ENCODE results near the gene IFT122. TPM values are rescaled to one million over a fixed set of nuclear protein-coding genes. Genes with fewer than 3 reads are reported as not detected.

IFT122 gene
- total RNA-seq, 1 donor from 2014 or later = 42.3 TPM

GRCh38 chr3:129415830-129416229, 24.2 kb upstream of the IFT122 start:
- H3K27ac ChIP-seq (ENCODE audit: low read depth, low read length) = no peak overlapping the region

GRCh38 chr3:129416415-129416814, 23.6 kb upstream of the IFT122 start:
- no peaks in the 10 kb centered on the region for H3K36me3 ChIP-seq (ENCODE audit: control insufficient read depth in 3 of 3, insufficient read depth in 3 of 3, low read length in 3 of 3)
- peaks cover 0 to 2% (median 0%) of the 10 kb centered on the region in 3 donors for H3K4me1 ChIP-seq (ENCODE audit: control insufficient read depth in 3 of 3, insufficient read depth in 3 of 3, low read length in 3 of 3)
- no peaks in the 10 kb centered on the region for H3K27me3 ChIP-seq (ENCODE audit: control insufficient read depth in 3 of 3, insufficient read depth in 3 of 3, low read length in 3 of 3)
- no peak overlapping the region for H3K27ac ChIP-seq (ENCODE audit: low read depth, low read length)
- no peak overlapping the region for H3K9ac ChIP-seq (ENCODE audit: low read depth in 1 of 3, low read length in 3 of 3)
- H3K9me3 ChIP-seq (ENCODE audit: control insufficient read depth in 3 of 3, low read length in 3 of 3) = no peaks in the 10 kb centered on the region
- H3K4me3 ChIP-seq (ENCODE audit: low read length in 3 of 3) = no peak overlapping the region

More at GRCh38 chr3:129415830-129416229, 24.2 kb upstream of the IFT122 start:
- Histone ChIP-seq H3K9ac (ENCODE audit: low read depth in 1 of 3, low read length in 3 of 3) (no peak overlapping the region), H3K4me1 (ENCODE audit: control insufficient read depth in 3 of 3, insufficient read depth in 3 of 3, low read length in 3 of 3) (peaks cover 0 to 2% (median 0%) of the 10 kb centered on the region in 3 donors), H3K9me3 (ENCODE audit: control insufficient read depth in 3 of 3, low read length in 3 of 3) (no peaks in the 10 kb centered on the region), H3K36me3 (ENCODE audit: control insufficient read depth in 3 of 3, insufficient read depth in 3 of 3, low read length in 3 of 3) (no peaks in the 10 kb centered on the region), H3K27me3 (ENCODE audit: control insufficient read depth in 3 of 3, insufficient read depth in 3 of 3, low read length in 3 of 3) (no peaks in the 10 kb centered on the region), H3K4me3 (ENCODE audit: low read length in 3 of 3) (no peak overlapping the region)

- Histone ChIP-seq H3K27me3 (ENCODE audit: control insufficient read depth in 3 of 3, insufficient read depth in 3 of 3, low read length in 3 of 3) (no peaks in the 10 kb centered on the region), H3K9ac (ENCODE audit: low read depth in 1 of 3, low read length in 3 of 3) (no peak overlapping the region), H3K4me3 (ENCODE audit: low read length in 3 of 3) (no peak overlapping the region), H3K27ac (ENCODE audit: low read depth, low read length) (no peak overlapping the region), H3K9me3 (ENCODE audit: control insufficient read depth in 3 of 3, low read length in 3 of 3) (no peaks in the 10 kb centered on the region), H3K36me3 (ENCODE audit: control insufficient read depth in 3 of 3, insufficient read depth in 3 of 3, low read length in 3 of 3) (no peaks in the 10 kb centered on the region), H3K4me1 (ENCODE audit: control insufficient read depth in 3 of 3, insufficient read depth in 3 of 3, low read length in 3 of 3) (peaks cover 0 to 2% (median 0%) of the 10 kb centered on the region in 3 donors)
Observed at GRCh38 chr3:129417326-129417725, 22.7 kb upstream of the IFT122 start.

- H3K4me1 ChIP-seq (ENCODE audit: control insufficient read depth in 3 of 3, insufficient read depth in 3 of 3, low read length in 3 of 3) = peaks cover 0 to 2% (median 0%) of the 10 kb centered on the region in 3 donors
- H3K9me3 ChIP-seq (ENCODE audit: control insufficient read depth in 3 of 3, low read length in 3 of 3) = no peaks in the 10 kb centered on the region
- H3K36me3 ChIP-seq (ENCODE audit: control insufficient read depth in 3 of 3, insufficient read depth in 3 of 3, low read length in 3 of 3) = no peaks in the 10 kb centered on the region
- H3K27me3 ChIP-seq (ENCODE audit: control insufficient read depth in 3 of 3, insufficient read depth in 3 of 3, low read length in 3 of 3) = no peaks in the 10 kb centered on the region
- no peak overlapping the region for H3K27ac ChIP-seq (ENCODE audit: low read depth, low read length)
- no peak overlapping the region for H3K4me3 ChIP-seq (ENCODE audit: low read length in 3 of 3)
- H3K9ac ChIP-seq (ENCODE audit: low read depth in 1 of 3, low read length in 3 of 3) = no peak overlapping the region
Observed at GRCh38 chr3:129418041-129418973, 21.7 kb upstream of the IFT122 start.

- Histone ChIP-seq H3K27ac (ENCODE audit: low read depth, low read length) (no peak overlapping the region), H3K9ac (ENCODE audit: low read depth in 1 of 3, low read length in 3 of 3) (no peak overlapping the region), H3K36me3 (ENCODE audit: control insufficient read depth in 3 of 3, insufficient read depth in 3 of 3, low read length in 3 of 3) (no peaks in the 10 kb centered on the region), H3K27me3 (ENCODE audit: control insufficient read depth in 3 of 3, insufficient read depth in 3 of 3, low read length in 3 of 3) (no peaks in the 10 kb centered on the region), H3K4me1 (ENCODE audit: control insufficient read depth in 3 of 3, insufficient read depth in 3 of 3, low read length in 3 of 3) (peaks cover 0 to 2% (median 0%) of the 10 kb centered on the region in 3 donors), H3K4me3 (ENCODE audit: low read length in 3 of 3) (no peak overlapping the region), H3K9me3 (ENCODE audit: control insufficient read depth in 3 of 3, low read length in 3 of 3) (no peaks in the 10 kb centered on the region)
Observed at GRCh38 chr3:129419476-129419875, 20.5 kb upstream of the IFT122 start.

GRCh38 chr3:129421236-129421883, 18.7 kb upstream of the IFT122 start:
- no peaks in the 10 kb centered on the region for H3K36me3 ChIP-seq (ENCODE audit: control insufficient read depth in 3 of 3, insufficient read depth in 3 of 3, low read length in 3 of 3)

GRCh38 chr3:129421988-129422745, 17.9 kb upstream of the IFT122 start:
- no peak overlapping the region for H3K4me3 ChIP-seq (ENCODE audit: low read length in 3 of 3)
- no peaks in the 10 kb centered on the region for H3K36me3 ChIP-seq (ENCODE audit: control insufficient read depth in 3 of 3, insufficient read depth in 3 of 3, low read length in 3 of 3)
- no peaks in the 10 kb centered on the region for H3K27me3 ChIP-seq (ENCODE audit: control insufficient read depth in 3 of 3, insufficient read depth in 3 of 3, low read length in 3 of 3)
- no peak overlapping the region for H3K27ac ChIP-seq (ENCODE audit: low read depth, low read length)
- H3K4me1 ChIP-seq (ENCODE audit: control insufficient read depth in 3 of 3, insufficient read depth in 3 of 3, low read length in 3 of 3) = peaks cover 0 to 2% (median 0%) of the 10 kb centered on the region in 3 donors
- H3K9me3 ChIP-seq (ENCODE audit: control insufficient read depth in 3 of 3, low read length in 3 of 3) = no peaks in the 10 kb centered on the region
- no peak overlapping the region for H3K9ac ChIP-seq (ENCODE audit: low read depth in 1 of 3, low read length in 3 of 3)

More at GRCh38 chr3:129421236-129421883, 18.7 kb upstream of the IFT122 start:
- Histone ChIP-seq H3K9me3 (ENCODE audit: control insufficient read depth in 3 of 3, low read length in 3 of 3) (no peaks in the 10 kb centered on the region), H3K27ac (ENCODE audit: low read depth, low read length) (no peak overlapping the region), H3K9ac (ENCODE audit: low read depth in 1 of 3, low read length in 3 of 3) (no peak overlapping the region), H3K4me1 (ENCODE audit: control insufficient read depth in 3 of 3, insufficient read depth in 3 of 3, low read length in 3 of 3) (peaks cover 0 to 2% (median 0%) of the 10 kb centered on the region in 3 donors), H3K27me3 (ENCODE audit: control insufficient read depth in 3 of 3, insufficient read depth in 3 of 3, low read length in 3 of 3) (no peaks in the 10 kb centered on the region), H3K4me3 (ENCODE audit: low read length in 3 of 3) (no peak overlapping the region)

GRCh38 chr3:129422897-129423296, 17.1 kb upstream of the IFT122 start:
- no peaks in the 10 kb centered on the region for H3K9me3 ChIP-seq (ENCODE audit: control insufficient read depth in 3 of 3, low read length in 3 of 3)
- no peaks in the 10 kb centered on the region for H3K27me3 ChIP-seq (ENCODE audit: control insufficient read depth in 3 of 3, insufficient read depth in 3 of 3, low read length in 3 of 3)
- H3K27ac ChIP-seq (ENCODE audit: low read depth, low read length) = no peak overlapping the region
- no peaks in the 10 kb centered on the region for H3K36me3 ChIP-seq (ENCODE audit: control insufficient read depth in 3 of 3, insufficient read depth in 3 of 3, low read length in 3 of 3)
- peaks cover 2 to 6% (median 4%) of the 10 kb centered on the region in 3 donors for H3K4me1 ChIP-seq (ENCODE audit: control insufficient read depth in 3 of 3, insufficient read depth in 3 of 3, low read length in 3 of 3)
- no peak overlapping the region for H3K9ac ChIP-seq (ENCODE audit: low read depth in 1 of 3, low read length in 3 of 3)
- H3K4me3 ChIP-seq (ENCODE audit: low read length in 3 of 3) = no peak overlapping the region

- H3K27me3 ChIP-seq (ENCODE audit: control insufficient read depth in 3 of 3, insufficient read depth in 3 of 3, low read length in 3 of 3) = no peaks in the 10 kb centered on the region
- no peak overlapping the region for H3K4me3 ChIP-seq (ENCODE audit: low read length in 3 of 3)
- no peak overlapping the region for H3K27ac ChIP-seq (ENCODE audit: low read depth, low read length)
- H3K4me1 ChIP-seq (ENCODE audit: control insufficient read depth in 3 of 3, insufficient read depth in 3 of 3, low read length in 3 of 3) = peaks cover 11 to 17% (median 12%) of the 10 kb centered on the region in 3 donors
- no peak overlapping the region for H3K9ac ChIP-seq (ENCODE audit: low read depth in 1 of 3, low read length in 3 of 3)
- H3K9me3 ChIP-seq (ENCODE audit: control insufficient read depth in 3 of 3, low read length in 3 of 3) = no peaks in the 10 kb centered on the region
- H3K36me3 ChIP-seq (ENCODE audit: control insufficient read depth in 3 of 3, insufficient read depth in 3 of 3, low read length in 3 of 3) = no peaks in the 10 kb centered on the region
Observed at GRCh38 chr3:129424185-129424841, 15.7 kb upstream of the IFT122 start.
